Neural progenitor cell (in vitro differentiated cells): Measurements from ENCODE around the gene EDIL3.

ENCODE experiments used
- CTCF ChIP-seq: fragments of 200-600 bp; sonication (generic); IDR thresholded peaks from 2 replicates; pipeline ENCODE4 v1.5.1; 2017; ENCODE audit warnings: antibody characterized with exemption, mild to moderate bottlenecking
- EZH2 ChIP-seq: fragments of 200-600 bp; sonication (generic); IDR thresholded peaks from 2 replicates; pipeline ENCODE4 v1.6.1; 2017; ENCODE audit warnings: antibody characterized with exemption, mild to moderate bottlenecking, moderate library complexity
- EZH2phosphoT487 ChIP-seq: fragments of 200-600 bp; sonication (generic); IDR thresholded peaks from 2 replicates; pipeline ENCODE4 v1.6.1; 2017; ENCODE audit warnings: antibody characterized with exemption

GRCh38 chr5:84218546-84218945 lies 166.1 kb downstream of the EDIL3 start:
- TF ChIP-seq CTCF (no peak), EZH2 (no peak), EZH2phosphoT487 (no peak)
